GM12878 (cell line): ENCODE measurements around the gene SMIM7. TPM values are rescaled to one million over a fixed set of nuclear protein-coding genes. Genes with fewer than 3 reads are reported as not detected.

ENCODE experiments used
- ATAC-seq: fragments of 200-7000 bp; cut with Tn5 transposase; 3 replicates; pipeline ENCODE4 v1.9.1; 2020; ENCODE audit warnings: mild to moderate bottlenecking, moderate library complexity
- BruUV-seq: library from RNA; stranded (reverse); fragments of 400-500 nt; replicated peaks from 2 replicates; lab custom pipeline; 2021; lab: Mats Ljungman, UMichigan
- CTCF ChIA-PET: fragments of 300-600 bp; sonication (Branson Sonifier 250); formaldehyde crosslinking; extraction: SDS; loops from one replicate; lab custom pipeline; 2021; ENCODE audit warnings: inconsistent platforms; lab: Yijun Ruan, JAX
- POLR2A ChIA-PET: fragments of 350-600 bp; formaldehyde crosslinking; extraction: SDS; loops from one replicate; lab custom pipeline; 2021; ENCODE audit warnings: inconsistent platforms; lab: Charles Lee
- RAD21 ChIA-PET: fragments of 300-600 bp; sonication (Branson Sonifier 250); formaldehyde crosslinking; loops from one replicate; lab custom pipeline; 2023; ENCODE audit warnings: antibody characterized with exemption; ENCODE audit not compliant: unreplicated experiment; lab: Charles Lee
- SMC1A ChIA-PET: fragments of 300-600 bp; sonication (Branson Sonifier 250); formaldehyde crosslinking; loops from one replicate; lab custom pipeline; 2023; ENCODE audit not compliant: unreplicated experiment, uncharacterized antibody; lab: Charles Lee
- DNase-seq: peaks from one replicate; pipeline ENCODE4 v3.0.0-alpha.2; 2011; ENCODE audit warnings: low read depth, low spot score
- FAIRE-seq: peaks from 3 replicates; lab custom pipeline; 2011; peaks lifted over from hg19 to GRCh38; lab: Jason Lieb, UNC
- H2AFZ ChIP-seq: 2 replicates; pipeline ENCODE4 v1.6.0; 2011; ENCODE audit warnings: low read depth, low read length, control low read depth; ENCODE audit not compliant: control insufficient read depth
- H3K27ac ChIP-seq: 2 replicates; pipeline ENCODE4 v1.5.1; 2011; ENCODE audit warnings: control low read depth; ENCODE audit not compliant: control insufficient read depth, insufficient read depth
- H3K27me3 ChIP-seq, 2 experiments: replicated peaks in 1 of 2; 2 replicates each; pipeline versions ENCODE4 v1.6.0 to v1.6.1; 2011; ENCODE audit warnings: low read length in 1 of 2; ENCODE audit not compliant: control insufficient read depth in 2 of 2, insufficient read depth in 2 of 2
- H3K36me3 ChIP-seq, 2 experiments: 2 replicates each; pipeline ENCODE4 v1.5.1; 2011; ENCODE audit warnings: low read length in 1 of 2; ENCODE audit not compliant: control insufficient read depth in 2 of 2, insufficient read depth in 2 of 2
- H3K4me1 ChIP-seq: 2 replicates; pipeline ENCODE4 v1.6.1; 2011; ENCODE audit warnings: mild to moderate bottlenecking, low read length, moderate library complexity, mixed read lengths; ENCODE audit not compliant: control insufficient read depth, insufficient read depth
- H3K4me2 ChIP-seq: 2 replicates; pipeline ENCODE4 v1.6.0; 2011; ENCODE audit warnings: control low read depth; ENCODE audit not compliant: control insufficient read depth, insufficient read depth
- H3K4me3 ChIP-seq: fragments of 200-600 bp; sonication (generic); 2 replicates; pipeline ENCODE4 v1.5.1; 2016
- H3K79me2 ChIP-seq: 2 replicates; pipeline ENCODE4 v1.6.0; 2011; ENCODE audit warnings: low read length; ENCODE audit not compliant: control insufficient read depth, insufficient read depth
- H3K9ac ChIP-seq: 2 replicates; pipeline ENCODE4 v1.8.0; 2011; ENCODE audit warnings: low read length, control low read depth, mixed read lengths; ENCODE audit not compliant: control insufficient read depth, insufficient read depth
- H3K9me3 ChIP-seq: replicated peaks from 3 replicates; pipeline ENCODE4 v1.5.1; 2011; ENCODE audit warnings: mild to moderate bottlenecking, low read length; ENCODE audit not compliant: control insufficient read depth, insufficient read depth
- H4K20me1 ChIP-seq: 2 replicates; pipeline ENCODE4 v1.6.0; 2011; ENCODE audit not compliant: control insufficient read depth, insufficient read depth
- ATF7 ChIP-seq: fragments of 450-650 bp; IDR thresholded peaks from 2 replicates; pipeline ENCODE4 v1.6.1; 2016; ENCODE audit warnings: low read depth, mild to moderate bottlenecking
- BMI1 ChIP-seq: fragments of 450-650 bp; IDR thresholded peaks from 2 replicates; pipeline ENCODE4 v1.6.1; 2016; ENCODE audit warnings: mild to moderate bottlenecking, moderate library complexity, borderline replicate concordance
- RUNX3 ChIP-seq: IDR thresholded peaks from 2 replicates; pipeline ENCODE4 v1.6.1; 2012; ENCODE audit warnings: low read length, inconsistent platforms
- ZBTB11 ChIP-seq: fragments of 450-650 bp; formaldehyde crosslinking; IDR thresholded peaks from 2 replicates; pipeline ENCODE4 v1.5.0; 2022; ENCODE audit warnings: mild to moderate bottlenecking, missing genetic modification characterization
- ZNF24 ChIP-seq: fragments of 450-650 bp; IDR thresholded peaks from 2 replicates; pipeline ENCODE4 v1.6.1; 2017; ENCODE audit warnings: antibody characterized with exemption, mild to moderate bottlenecking
- WGBS: methylation state at CpG from one replicate; pipeline ENCODE4 v1.1.6; 2016; ENCODE audit warnings: low lambda C conversion rate; ENCODE audit not compliant: insufficient replicate concordance, insufficient coverage; ENCODE audit errors: missing lambda C conversion rate; 5-methylcytosine and 5-hydroxymethylcytosine counted together
- in situ Hi-C: fragments of 300-500 bp; cut with MboI; formaldehyde crosslinking; loops from 9 replicates; pipeline ENCODE4 v1.14.3; 2018; ENCODE audit warnings: mixed read lengths
- intact Hi-C: fragments of 100-400 bp; cut with micrococcal nuclease; formaldehyde crosslinking; loops from one replicate; pipeline ENCODE4 v1.14.2; 2022; ENCODE audit not compliant: unreplicated experiment
- polyA plus RNA-seq, 11 experiments: library from polyadenylated mRNA; depleted of rRNA in 4 of 11; unstranded in 6 of 11; stranded (reverse) in 5 of 11; fragments of >200 nt; fragmentation: Nextera tagmentation in 4 of 11; fragmentation: Illumina TruSeq in 1 of 11; extraction: Ambion mirVana in 4 of 11; extraction: Trizol in 1 of 11; gene quantifications; 1 replicate in 1 of 11; 2 replicates in 10 of 11; pipeline versions ENCODE4 v1.2.1 to v1.2.3, GENCODE V29; 2011 to 2016; ENCODE audit warnings: inconsistent platforms in 2 of 11, missing spikeins in 2 of 11, low read depth in 1 of 11
- total RNA-seq, 4 experiments: library from RNA; depleted of rRNA in 3 of 4; stranded (reverse); fragments of >200 nt in 3 of 4; fragmentation: Illumina TruSeq in 1 of 4; extraction: Trizol in 1 of 4; gene quantifications; 2 replicates each; pipeline versions ENCODE4 v1.2.1 to v1.2.3, GENCODE V29; 2013 to 2021

SMIM7 gene
- total and polyA plus RNA-seq, 10 of the 15 experiments (the other 5 are each of a cell fraction or from before 2014, with no cell fraction given), result 45.7 to 170 (median 70.8) TPM

GRCh38 chr19:16608290-16608739 lies 51.6 kb downstream of the SMIM7 start:
- Histone ChIP-seq H3K27me3 (no peaks in the 10 kb centered on the region), H3K9me3 (no peaks in the 10 kb centered on the region), H3K36me3 (peaks cover 0 to 14% of the 10 kb centered on the region in 2 experiments; a peak in 2 of 4 replicates), H4K20me1 (peaks cover 15% of the 10 kb centered on the region; the same call in 1 of the 2 replicates), H3K27ac (no peak overlapping the region), H3K9ac (no peak overlapping the region), H3K4me2 (no peak overlapping the region), H2AFZ (no peak overlapping the region), H3K79me2 (peaks cover 94% of the 10 kb centered on the region), H3K4me1 (peaks cover 43% of the 10 kb centered on the region), H3K4me3 (no peak overlapping the region)
- 100% methylated on average over 1 of the region's 1 CpG for whole genome bisulfite sequencing
- FAIRE-seq (no peak), DNase-seq (no peak), ATAC-seq (peak; percentile 33)
- POLR2A ChIA-PET, result interaction anchor here (0.7 to 1.5 kb wide), 6 partner anchors 10 to 999 kb away, joined by 3 to 7 read pairs (median 4); no protein-coding TSS in a partner anchor
- intact Hi-C loops, result no loop called here
- CTCF ChIA-PET, result interaction anchor here (0.9 to 1.0 kb wide), 3 partner anchors 16 to 209 kb away, joined by 3 to 6 read pairs (median 4); no protein-coding TSS in a partner anchor
- TF ChIP-seq ZNF24, result peak; percentile 56; the same call in 1 of the 2 replicates
- TF ChIP-seq ZBTB11 (CRISPR knock-in tag), result no peak
- 0 out of 2 replicates have a peak, but pooled peaks have one; percentile 11 for TF ChIP-seq ATF7
- no peak for TF ChIP-seq BMI1
- TF ChIP-seq RUNX3, result peak; percentile 58
- in situ Hi-C loops, result no loop called here
- SMC1A ChIA-PET, result interaction anchor here (1.6 to 3.4 kb wide), 5 partner anchors 10 to 23 kb away, joined by 5 to 14 read pairs (median 7); no protein-coding TSS in a partner anchor
- no TSS peak for BruUV-seq
- RAD21 ChIA-PET, result interaction anchor here (0.7 to 3.0 kb wide), 3 partner anchors 10 to 21 kb away, joined by 6 to 12 read pairs (median 8); no protein-coding TSS in a partner anchor
